WTC11 (cell line): ENCODE data around the gene SARDH. TPM values are rescaled to one million over a fixed set of nuclear protein-coding genes. Genes with fewer than 3 reads are reported as not detected.

Source experiments
- ATAC-seq: fragments of 200-7000 bp; cut with Tn5 transposase; 2 replicates; pipeline ENCODE4 v1.10.0; 2021; ENCODE audit warnings: mild to moderate bottlenecking, moderate library complexity
- CTCF ChIA-PET: fragments of 300-600 bp; sonication (Branson Sonifier 250); formaldehyde crosslinking; loops from one replicate; lab custom pipeline; 2021; ENCODE audit warnings: antibody characterized with exemption; lab: Charles Lee
- POLR2A ChIA-PET: fragments of 350-600 bp; sonication (Branson Sonifier 250); formaldehyde crosslinking; loops from one replicate; lab custom pipeline; 2021; ENCODE audit warnings: antibody characterized with exemption; lab: Charles Lee
- DNase-seq: peaks from one replicate; pipeline ENCODE4 v3.0.0; 2021; ENCODE audit warnings: low spot score
- H3K27ac Mint-ChIP-seq: 2 replicates; pipeline ENCODE4 v1.8.0; 2021; ENCODE audit warnings: mixed read lengths
- H3K27me3 Mint-ChIP-seq: 2 replicates; pipeline ENCODE4 v1.8.0; 2021; ENCODE audit warnings: low read depth, mild to moderate bottlenecking, moderate library complexity, mixed read lengths
- H3K36me3 Mint-ChIP-seq: 2 replicates; pipeline ENCODE4 v1.8.0; 2021; ENCODE audit warnings: mixed read lengths
- H3K4me1 Mint-ChIP-seq: 2 replicates; pipeline ENCODE4 v1.8.0; 2022; ENCODE audit warnings: mixed read lengths
- H3K4me3 Mint-ChIP-seq: 2 replicates; pipeline ENCODE4 v1.8.0; 2021; ENCODE audit warnings: mild to moderate bottlenecking, moderate library complexity, mixed read lengths
- H3K9me3 Mint-ChIP-seq: 2 replicates; pipeline ENCODE4 v1.8.0; 2021; ENCODE audit warnings: mixed read lengths
- ATF3 ChIP-seq: sonication (generic); formaldehyde crosslinking; conservative IDR thresholded peaks from 2 replicates; pipeline ENCODE4 v1.8.1; 2022; ENCODE audit warnings: mild to moderate bottlenecking, missing genetic modification reagents
- CREM ChIP-seq: sonication (generic); formaldehyde crosslinking; IDR thresholded peaks from 2 replicates; pipeline ENCODE4 v1.8.1; 2022; ENCODE audit warnings: mild to moderate bottlenecking, missing genetic modification reagents, moderate library complexity
- ESRRA ChIP-seq: sonication (generic); formaldehyde crosslinking; IDR thresholded peaks from 2 replicates; pipeline ENCODE4 v1.8.1; 2022; ENCODE audit warnings: mild to moderate bottlenecking, missing genetic modification reagents, borderline replicate concordance
- FOXJ3 ChIP-seq: sonication (generic); formaldehyde crosslinking; IDR thresholded peaks from 2 replicates; pipeline ENCODE4 v1.9.0; 2021; ENCODE audit warnings: missing genetic modification reagents, mild to moderate bottlenecking, borderline replicate concordance
- GABPB1 ChIP-seq: sonication (generic); formaldehyde crosslinking; IDR thresholded peaks from 2 replicates; pipeline ENCODE4 v1.8.1; 2023; ENCODE audit warnings: mild to moderate bottlenecking, missing genetic modification reagents
- IRF1 ChIP-seq: sonication (generic); formaldehyde crosslinking; IDR thresholded peaks from 2 replicates; pipeline ENCODE4 v1.8.0; 2023; ENCODE audit warnings: missing genetic modification reagents
- KAT7 ChIP-seq: sonication (generic); formaldehyde crosslinking; IDR thresholded peaks from 2 replicates; pipeline ENCODE4 v1.8.1; 2023; ENCODE audit warnings: missing genetic modification reagents, mild to moderate bottlenecking, borderline replicate concordance
- MXD4 ChIP-seq: fragments of 250-450 bp; sonication (Bioruptor Pico); IDR thresholded peaks from 2 replicates; pipeline ENCODE4 v1.8.0; 2021; ENCODE audit warnings: mild to moderate bottlenecking, moderate library complexity, borderline replicate concordance
- NFATC4 ChIP-seq: fragments of 250-450 bp; sonication (Bioruptor Pico); IDR thresholded peaks from 2 replicates; pipeline ENCODE4 v1.9.0; 2021; ENCODE audit warnings: mild to moderate bottlenecking
- NR2C2 ChIP-seq: sonication (generic); formaldehyde crosslinking; IDR thresholded peaks from 2 replicates; pipeline ENCODE4 v1.8.0; 2022; ENCODE audit warnings: mild to moderate bottlenecking, missing genetic modification reagents
- RORB ChIP-seq: fragments of 250-450 bp; sonication (Bioruptor Pico); IDR thresholded peaks from 2 replicates; pipeline ENCODE4 v1.9.0; 2021; ENCODE audit warnings: mild to moderate bottlenecking
- TCF7 ChIP-seq: sonication (generic); formaldehyde crosslinking; IDR thresholded peaks from 2 replicates; pipeline ENCODE4 v1.8.0; 2022; ENCODE audit warnings: mild to moderate bottlenecking, low read depth, missing genetic modification reagents, moderate library complexity
- ZBTB43 ChIP-seq: sonication (generic); formaldehyde crosslinking; IDR thresholded peaks from 2 replicates; pipeline ENCODE4 v1.8.1; 2023; ENCODE audit warnings: mild to moderate bottlenecking, missing genetic modification reagents
- ZNF232 ChIP-seq: sonication (generic); formaldehyde crosslinking; IDR thresholded peaks from 2 replicates; pipeline ENCODE4 v1.8.0; 2022; ENCODE audit warnings: mild to moderate bottlenecking, missing genetic modification reagents
- ZNF416 ChIP-seq: fragments of 250-450 bp; sonication (Bioruptor Pico); IDR thresholded peaks from 2 replicates; pipeline ENCODE4 v1.9.0; 2021; ENCODE audit warnings: mild to moderate bottlenecking, inconsistent platforms
- ZNF512 ChIP-seq: sonication (generic); formaldehyde crosslinking; IDR thresholded peaks from 2 replicates; pipeline ENCODE4 v1.8.1; 2022; ENCODE audit warnings: missing genetic modification reagents, borderline replicate concordance
- total RNA-seq: library from RNA; stranded (reverse); gene quantifications from 3 replicates; pipeline ENCODE4 v1.2.3, GENCODE V29; 2021
- TF ChIP-seq, protein P1 (sequence below): sonication (generic); formaldehyde crosslinking; IDR thresholded peaks from 2 replicates; pipeline ENCODE4 v1.8.1; 2022; ENCODE audit warnings: mild to moderate bottlenecking, missing genetic modification reagents, moderate library complexity, borderline replicate concordance
- TF ChIP-seq, protein P2 (sequence below): sonication (generic); formaldehyde crosslinking; IDR thresholded peaks from 2 replicates; pipeline ENCODE4 v1.8.0; 2023; ENCODE audit warnings: mild to moderate bottlenecking, missing genetic modification reagents
- TF ChIP-seq, protein P3 (sequence below): sonication (generic); formaldehyde crosslinking; IDR thresholded peaks from 2 replicates; pipeline ENCODE4 v1.8.1; 2023; ENCODE audit warnings: mild to moderate bottlenecking, missing genetic modification reagents, borderline replicate concordance

SARDH gene
- total RNA-seq, 1 experiment from 2014 or later, result 8.5 TPM

DNA sequence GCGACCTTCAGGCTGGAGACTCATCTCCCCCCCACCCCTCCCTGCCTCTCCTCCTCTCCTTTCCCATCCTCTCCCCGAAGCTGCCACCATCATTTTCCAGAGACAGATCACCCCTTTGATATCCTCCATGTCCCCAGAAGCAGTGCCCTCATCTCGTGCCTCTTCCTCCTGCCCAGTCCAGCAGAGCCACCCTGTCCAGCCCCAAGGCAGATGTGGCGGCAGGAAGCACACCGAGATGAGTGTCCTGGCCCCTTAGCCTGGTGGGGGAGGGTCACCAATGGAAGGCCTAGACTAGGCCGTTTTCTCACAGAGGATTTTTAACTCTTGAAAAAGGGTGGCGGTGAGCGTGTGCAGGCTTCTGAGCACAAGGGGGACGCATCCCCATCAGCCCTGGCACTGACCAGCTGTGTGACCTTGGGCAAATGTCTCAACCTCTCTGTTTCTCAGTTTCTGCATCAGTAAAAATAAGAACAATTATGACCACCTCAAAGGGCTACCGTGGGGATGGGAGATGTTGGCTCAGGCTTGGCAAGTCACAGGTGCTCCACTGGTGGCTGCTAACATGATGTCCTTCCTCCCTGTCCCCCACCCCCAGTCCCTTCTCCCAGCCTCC is 48.9 kb downstream of the SARDH start:
- H3K27me3 Mint-ChIP-seq, result no peaks in the 10 kb centered on the region
- no peak overlapping the region for H3K4me3 Mint-ChIP-seq
- TF ChIP-seq, protein P1, sequence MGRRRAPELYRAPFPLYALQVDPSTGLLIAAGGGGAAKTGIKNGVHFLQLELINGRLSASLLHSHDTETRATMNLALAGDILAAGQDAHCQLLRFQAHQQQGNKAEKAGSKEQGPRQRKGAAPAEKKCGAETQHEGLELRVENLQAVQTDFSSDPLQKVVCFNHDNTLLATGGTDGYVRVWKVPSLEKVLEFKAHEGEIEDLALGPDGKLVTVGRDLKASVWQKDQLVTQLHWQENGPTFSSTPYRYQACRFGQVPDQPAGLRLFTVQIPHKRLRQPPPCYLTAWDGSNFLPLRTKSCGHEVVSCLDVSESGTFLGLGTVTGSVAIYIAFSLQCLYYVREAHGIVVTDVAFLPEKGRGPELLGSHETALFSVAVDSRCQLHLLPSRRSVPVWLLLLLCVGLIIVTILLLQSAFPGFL (CRISPR knock-in tag), result no peak
- TF ChIP-seq ZNF416, result no peak
- no peak for TF ChIP-seq ZNF512 (CRISPR knock-in tag)
- TF ChIP-seq, protein P2, sequence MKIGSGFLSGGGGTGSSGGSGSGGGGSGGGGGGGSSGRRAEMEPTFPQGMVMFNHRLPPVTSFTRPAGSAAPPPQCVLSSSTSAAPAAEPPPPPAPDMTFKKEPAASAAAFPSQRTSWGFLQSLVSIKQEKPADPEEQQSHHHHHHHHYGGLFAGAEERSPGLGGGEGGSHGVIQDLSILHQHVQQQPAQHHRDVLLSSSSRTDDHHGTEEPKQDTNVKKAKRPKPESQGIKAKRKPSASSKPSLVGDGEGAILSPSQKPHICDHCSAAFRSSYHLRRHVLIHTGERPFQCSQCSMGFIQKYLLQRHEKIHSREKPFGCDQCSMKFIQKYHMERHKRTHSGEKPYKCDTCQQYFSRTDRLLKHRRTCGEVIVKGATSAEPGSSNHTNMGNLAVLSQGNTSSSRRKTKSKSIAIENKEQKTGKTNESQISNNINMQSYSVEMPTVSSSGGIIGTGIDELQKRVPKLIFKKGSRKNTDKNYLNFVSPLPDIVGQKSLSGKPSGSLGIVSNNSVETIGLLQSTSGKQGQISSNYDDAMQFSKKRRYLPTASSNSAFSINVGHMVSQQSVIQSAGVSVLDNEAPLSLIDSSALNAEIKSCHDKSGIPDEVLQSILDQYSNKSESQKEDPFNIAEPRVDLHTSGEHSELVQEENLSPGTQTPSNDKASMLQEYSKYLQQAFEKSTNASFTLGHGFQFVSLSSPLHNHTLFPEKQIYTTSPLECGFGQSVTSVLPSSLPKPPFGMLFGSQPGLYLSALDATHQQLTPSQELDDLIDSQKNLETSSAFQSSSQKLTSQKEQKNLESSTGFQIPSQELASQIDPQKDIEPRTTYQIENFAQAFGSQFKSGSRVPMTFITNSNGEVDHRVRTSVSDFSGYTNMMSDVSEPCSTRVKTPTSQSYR (CRISPR knock-in tag), result no peak
- TF ChIP-seq IRF1, result no peak
- no peak for TF ChIP-seq RORB (CRISPR knock-in tag)
- no peak for TF ChIP-seq ZBTB43 (CRISPR knock-in tag)
- TF ChIP-seq NR2C2 (CRISPR knock-in tag), result no peak
- TF ChIP-seq ESRRA (CRISPR knock-in tag), result no peak
- TF ChIP-seq KAT7 (CRISPR knock-in tag), result no peak
- TF ChIP-seq, protein P3, sequence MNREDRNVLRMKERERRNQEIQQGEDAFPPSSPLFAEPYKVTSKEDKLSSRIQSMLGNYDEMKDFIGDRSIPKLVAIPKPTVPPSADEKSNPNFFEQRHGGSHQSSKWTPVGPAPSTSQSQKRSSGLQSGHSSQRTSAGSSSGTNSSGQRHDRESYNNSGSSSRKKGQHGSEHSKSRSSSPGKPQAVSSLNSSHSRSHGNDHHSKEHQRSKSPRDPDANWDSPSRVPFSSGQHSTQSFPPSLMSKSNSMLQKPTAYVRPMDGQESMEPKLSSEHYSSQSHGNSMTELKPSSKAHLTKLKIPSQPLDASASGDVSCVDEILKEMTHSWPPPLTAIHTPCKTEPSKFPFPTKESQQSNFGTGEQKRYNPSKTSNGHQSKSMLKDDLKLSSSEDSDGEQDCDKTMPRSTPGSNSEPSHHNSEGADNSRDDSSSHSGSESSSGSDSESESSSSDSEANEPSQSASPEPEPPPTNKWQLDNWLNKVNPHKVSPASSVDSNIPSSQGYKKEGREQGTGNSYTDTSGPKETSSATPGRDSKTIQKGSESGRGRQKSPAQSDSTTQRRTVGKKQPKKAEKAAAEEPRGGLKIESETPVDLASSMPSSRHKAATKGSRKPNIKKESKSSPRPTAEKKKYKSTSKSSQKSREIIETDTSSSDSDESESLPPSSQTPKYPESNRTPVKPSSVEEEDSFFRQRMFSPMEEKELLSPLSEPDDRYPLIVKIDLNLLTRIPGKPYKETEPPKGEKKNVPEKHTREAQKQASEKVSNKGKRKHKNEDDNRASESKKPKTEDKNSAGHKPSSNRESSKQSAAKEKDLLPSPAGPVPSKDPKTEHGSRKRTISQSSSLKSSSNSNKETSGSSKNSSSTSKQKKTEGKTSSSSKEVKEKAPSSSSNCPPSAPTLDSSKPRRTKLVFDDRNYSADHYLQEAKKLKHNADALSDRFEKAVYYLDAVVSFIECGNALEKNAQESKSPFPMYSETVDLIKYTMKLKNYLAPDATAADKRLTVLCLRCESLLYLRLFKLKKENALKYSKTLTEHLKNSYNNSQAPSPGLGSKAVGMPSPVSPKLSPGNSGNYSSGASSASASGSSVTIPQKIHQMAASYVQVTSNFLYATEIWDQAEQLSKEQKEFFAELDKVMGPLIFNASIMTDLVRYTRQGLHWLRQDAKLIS, result no peak
- TF ChIP-seq CREM (CRISPR knock-in tag), result no peak
- TF ChIP-seq MXD4 (CRISPR knock-in tag), result no peak
- no peak for TF ChIP-seq ATF3
- no peak for TF ChIP-seq NFATC4
- TF ChIP-seq FOXJ3 (CRISPR knock-in tag), result no peak
- no peak for TF ChIP-seq ZNF232 (CRISPR knock-in tag)
- TF ChIP-seq GABPB1 (CRISPR knock-in tag), result no peak
- TF ChIP-seq TCF7 (CRISPR knock-in tag), result no peak
- H3K9me3 Mint-ChIP-seq, result no peaks in the 10 kb centered on the region
- DNase-seq, result no peak
- ChIA-PET POLR2A (no interaction called here), CTCF (interaction anchor here (1.1 kb wide), 1 partner anchor 24 kb away, joined by 3 read pairs; no protein-coding TSS in a partner anchor)
- ATAC-seq, result no peak
- no peaks in the 10 kb centered on the region for H3K4me1 Mint-ChIP-seq
- no peaks in the 10 kb centered on the region for H3K36me3 Mint-ChIP-seq
- no peak overlapping the region for H3K27ac Mint-ChIP-seq
